Activated naive CD4-positive, alpha-beta T cell treated with Interleukin-2 at 50 U/mL for 16 hours (primary cell): Measurements from ENCODE around the gene C11orf87.

ENCODE experiments used
- DNase-seq: peaks from one replicate; pipeline ENCODE4 v3.0.0-alpha.2; 2020

Gene C11orf87

GRCh38 chr11:109421981-109422869 lies at the start of gene C11orf87:
TSS of gene C11orf87 (plus strand) at chr11:109422190. CDS start at chr11:109423634, 1,444 bp downstream.
- DNase-seq = no peak

GRCh38 chr11:109374032-109374431 lies 48.0 kb upstream of the C11orf87 start:
- DNase-seq = no peak

GRCh38 chr11:109374441-109374840 lies 47.5 kb upstream of the C11orf87 start:
- no peak for DNase-seq

GRCh38 chr11:109377039-109377742 lies 44.8 kb upstream of the C11orf87 start:
- no peak for DNase-seq

GRCh38 chr11:109378034-109378433 lies 44.0 kb upstream of the C11orf87 start:
- no peak for DNase-seq

- DNase-seq = no peak
These were observed 38.7 kb upstream of the C11orf87 start for GRCh38 chr11:109383306-109383705.

GRCh38 chr11:109384873-109385272 lies 37.1 kb upstream of the C11orf87 start:
- no peak for DNase-seq

GRCh38 chr11:109388982-109389381 lies 33.0 kb upstream of the C11orf87 start:
- no peak for DNase-seq

GRCh38 chr11:109390752-109391151 lies 31.2 kb upstream of the C11orf87 start:
- DNase-seq = no peak

GRCh38 chr11:109401545-109401944 lies 20.4 kb upstream of the C11orf87 start:
- no peak for DNase-seq

- no peak for DNase-seq
These were observed 16.3 kb upstream of the C11orf87 start for GRCh38 chr11:109405671-109406070.

GRCh38 chr11:109416601-109417000 lies 5.4 kb upstream of the C11orf87 start:
- no peak for DNase-seq

- DNase-seq = no peak
These were observed 978 bp downstream of the C11orf87 start for GRCh38 chr11:109422870-109423465.

GRCh38 chr11:109423466-109424190 lies 1.6 kb downstream of the C11orf87 start:
- no peak for DNase-seq

- DNase-seq = no peak
These were observed 2.9 kb downstream of the C11orf87 start for GRCh38 chr11:109424901-109425300.

GRCh38 chr11:109425554-109425953 lies 3.6 kb downstream of the C11orf87 start:
- DNase-seq = no peak

GRCh38 chr11:109426442-109427240 lies 4.7 kb downstream of the C11orf87 start:
- no peak for DNase-seq

GRCh38 chr11:109432105-109432504 lies 10.1 kb downstream of the C11orf87 start:
- DNase-seq = no peak

- DNase-seq = no peak
These were observed 11.8 kb downstream of the C11orf87 start for GRCh38 chr11:109433753-109434256.

GRCh38 chr11:109435121-109435742 lies 13.2 kb downstream of the C11orf87 start:
- no peak for DNase-seq

GRCh38 chr11:109439684-109440083 lies 17.7 kb downstream of the C11orf87 start:
- no peak for DNase-seq
